Stromal cell of bone marrow (primary cell): ENCODE data around the gene FASTKD3.
"Not testable (repeated sequence)": the region's sequence is repeated elsewhere in the genome, so short reads cannot be mapped to it uniquely, and the experiment has no call there.

Source experiments
- DNase-seq: peaks from one replicate; pipeline ENCODE4 v3.0.0-alpha.2; 2012; ENCODE audit warnings: low read depth

Gene FASTKD3

GRCh38 chr5:7868773-7869473 lies at the start of gene FASTKD3, which contains the start of gene MTRR:
FASTKD3 (minus strand) TSS chr5:7869031; CDS start chr5:7868083, 948 bp downstream.
MTRR (plus strand) TSS chr5:7869148; CDS start chr5:7870795, 1,647 bp downstream.
- DNase-seq: peak; percentile 86

GRCh38 chr5:7917130-7918123 lies 48.6 kb upstream of the FASTKD3 start:
- DNase-seq: no peak

- peak; percentile 71 for DNase-seq
Measured at GRCh38 chr5:7916171-7916804, 47.5 kb upstream of the FASTKD3 start.

- DNase-seq: not testable (repeated sequence)
Measured at GRCh38 chr5:7911429-7911771, 42.6 kb upstream of the FASTKD3 start.

GRCh38 chr5:7910738-7911428 lies 42.1 kb upstream of the FASTKD3 start:
- no peak for DNase-seq

- DNase-seq: no peak
Measured at GRCh38 chr5:7908317-7908716, 39.5 kb upstream of the FASTKD3 start.

- DNase-seq: no peak
Measured at GRCh38 chr5:7907612-7908011, 38.8 kb upstream of the FASTKD3 start.

- DNase-seq: no peak
Measured at GRCh38 chr5:7904170-7904569, 35.3 kb upstream of the FASTKD3 start.

GRCh38 chr5:7902666-7903625 lies 34.1 kb upstream of the FASTKD3 start:
- no peak for DNase-seq

- DNase-seq: no peak
Measured at GRCh38 chr5:7902201-7902600, 33.4 kb upstream of the FASTKD3 start.

GRCh38 chr5:7897014-7897600 lies 28.3 kb upstream of the FASTKD3 start:
- DNase-seq: no peak

- no peak for DNase-seq
Measured at GRCh38 chr5:7894860-7895259, 26.0 kb upstream of the FASTKD3 start.

- DNase-seq: no peak
Measured at GRCh38 chr5:7894439-7894838, 25.6 kb upstream of the FASTKD3 start.

- no peak for DNase-seq
Measured at GRCh38 chr5:7888901-7889300, 20.1 kb upstream of the FASTKD3 start.

- peak; percentile 43 for DNase-seq
Measured at GRCh38 chr5:7886849-7887475, 18.1 kb upstream of the FASTKD3 start.

- no peak for DNase-seq
Measured at GRCh38 chr5:7884491-7885267, 15.8 kb upstream of the FASTKD3 start.

GRCh38 chr5:7882926-7883325 lies 14.1 kb upstream of the FASTKD3 start:
- DNase-seq: no peak

GRCh38 chr5:7881816-7882215 lies 13.0 kb upstream of the FASTKD3 start:
- DNase-seq: no peak

GRCh38 chr5:7881091-7881490 lies 12.3 kb upstream of the FASTKD3 start:
- no peak for DNase-seq
